Erythroblast (primary cell): ENCODE results near the gene STOX2.

ENCODE experiments used
- GATA1 ChIP-seq: IDR thresholded peaks from 2 replicates; pipeline ENCODE4 v1.6.1; 2011; ENCODE audit warnings: low read depth, mild to moderate bottlenecking, control low read depth, low read length, moderate library complexity
- POLR2A ChIP-seq: IDR thresholded peaks from 2 replicates; pipeline ENCODE4 v1.6.1; 2011; ENCODE audit warnings: mild to moderate bottlenecking, low read length

GRCh38 chr4:183960962-183961541, 55.9 kb downstream of the STOX2 start:
- no peak for TF ChIP-seq POLR2A
- TF ChIP-seq GATA1, result no peak
